PC-3 (cell line): ENCODE measurements around the gene ALKBH5.
"Not testable (repeated sequence)": the region's sequence is repeated elsewhere in the genome, so short reads cannot be mapped to it uniquely, and the experiment has no call there.

ENCODE experiments used
- CTCF ChIP-seq: fragments of 300-600 bp; sonication (generic); conservative IDR thresholded peaks from 2 replicates; pipeline ENCODE4 v1.5.1; 2017; ENCODE audit warnings: antibody characterized with exemption, low read depth, mild to moderate bottlenecking, low read length
- EZH2 ChIP-seq: fragments of 300-600 bp; sonication (generic); IDR thresholded peaks from one replicate; pipeline ENCODE4 v1.6.1; 2017; ENCODE audit warnings: antibody characterized with exemption, mild to moderate bottlenecking, low read length; ENCODE audit not compliant: unreplicated experiment

- TF ChIP-seq CTCF, EZH2: not testable (repeated sequence)
These were observed 33.3 kb downstream of the ALKBH5 start for GRCh38 chr17:18216906-18217305.
